OCI-LY7 (cell line): ENCODE data around the gene C1orf159.

Source experiments
- EZH2phosphoT487 ChIP-seq: fragments of 200-600 bp; sonication (generic); IDR thresholded peaks from 2 replicates; pipeline ENCODE4 v1.6.1; 2018; ENCODE audit warnings: low read depth, borderline replicate concordance, mild to moderate bottlenecking, mixed run types, antibody characterized with exemption, low read length, moderate library complexity, mixed read lengths
- TF ChIP-seq, protein P1 (sequence below): fragments of 200-600 bp; sonication (generic); conservative IDR thresholded peaks from 2 replicates; pipeline ENCODE4 v1.5.1; 2014; ENCODE audit warnings: mild to moderate bottlenecking, antibody characterized with exemption, low read length, moderate library complexity, mixed read lengths

DNA sequence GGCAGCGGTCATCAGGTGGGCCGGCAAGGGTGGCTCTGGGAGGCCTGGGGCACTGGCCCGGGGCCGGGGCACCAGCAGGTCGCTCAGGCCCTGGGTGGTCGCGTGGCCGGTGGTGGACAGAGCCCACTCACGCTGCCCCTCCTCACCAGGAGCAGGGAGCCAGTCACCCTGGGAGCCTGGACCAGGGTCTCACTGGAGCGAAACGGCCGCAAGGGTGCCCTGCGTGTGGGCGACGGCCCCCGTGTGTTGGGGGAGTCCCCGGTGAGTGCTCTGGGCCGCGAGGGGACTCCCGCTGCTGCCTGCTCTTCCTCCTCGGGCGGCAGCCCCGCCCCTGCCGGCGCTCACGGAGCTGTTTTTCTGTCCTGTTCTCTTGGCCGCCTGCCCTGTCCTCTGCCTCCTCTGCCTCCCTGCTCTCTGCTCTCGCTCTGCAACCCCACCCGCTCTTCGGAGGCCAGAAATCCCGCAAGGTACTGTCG, 65.3 kb downstream of the C1orf159 start:
- TF ChIP-seq, protein P1, sequence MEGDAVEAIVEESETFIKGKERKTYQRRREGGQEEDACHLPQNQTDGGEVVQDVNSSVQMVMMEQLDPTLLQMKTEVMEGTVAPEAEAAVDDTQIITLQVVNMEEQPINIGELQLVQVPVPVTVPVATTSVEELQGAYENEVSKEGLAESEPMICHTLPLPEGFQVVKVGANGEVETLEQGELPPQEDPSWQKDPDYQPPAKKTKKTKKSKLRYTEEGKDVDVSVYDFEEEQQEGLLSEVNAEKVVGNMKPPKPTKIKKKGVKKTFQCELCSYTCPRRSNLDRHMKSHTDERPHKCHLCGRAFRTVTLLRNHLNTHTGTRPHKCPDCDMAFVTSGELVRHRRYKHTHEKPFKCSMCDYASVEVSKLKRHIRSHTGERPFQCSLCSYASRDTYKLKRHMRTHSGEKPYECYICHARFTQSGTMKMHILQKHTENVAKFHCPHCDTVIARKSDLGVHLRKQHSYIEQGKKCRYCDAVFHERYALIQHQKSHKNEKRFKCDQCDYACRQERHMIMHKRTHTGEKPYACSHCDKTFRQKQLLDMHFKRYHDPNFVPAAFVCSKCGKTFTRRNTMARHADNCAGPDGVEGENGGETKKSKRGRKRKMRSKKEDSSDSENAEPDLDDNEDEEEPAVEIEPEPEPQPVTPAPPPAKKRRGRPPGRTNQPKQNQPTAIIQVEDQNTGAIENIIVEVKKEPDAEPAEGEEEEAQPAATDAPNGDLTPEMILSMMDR = no peak
- TF ChIP-seq EZH2phosphoT487 = no peak
